GM12878 (cell line): Measurements from ENCODE around the gene LYVE1. TPM values are rescaled to one million over a fixed set of nuclear protein-coding genes. Genes with fewer than 3 reads are reported as not detected.

Experiments
- BACH1 ChIP-seq: fragments of 450-650 bp; IDR thresholded peaks from 2 replicates; pipeline ENCODE4 v1.6.1; 2017; ENCODE audit warnings: mild to moderate bottlenecking, borderline replicate concordance
- BCL11A ChIP-seq: IDR thresholded peaks from 2 replicates; pipeline ENCODE4 v1.6.1; 2011; ENCODE audit warnings: low read depth, low read length
- BCL3 ChIP-seq: IDR thresholded peaks from 2 replicates; pipeline ENCODE4 v1.6.1; 2011; ENCODE audit warnings: borderline replicate concordance, low read depth, mild to moderate bottlenecking, moderate library complexity, low read length; ENCODE audit not compliant: insufficient read depth, poor library complexity, severe bottlenecking
- BHLHE40 ChIP-seq, 2 experiments: fragments of 450-650 bp in 1 of 2; IDR thresholded peaks; 2 replicates each; pipeline ENCODE4 v1.6.1; 2011 to 2017; ENCODE audit warnings: low read depth in 2 of 2, borderline replicate concordance in 1 of 2, improper control_type of control experiment in 1 of 2, low read length in 1 of 2, mild to moderate bottlenecking in 1 of 2
- CBFB ChIP-seq: IDR thresholded peaks from 2 replicates; pipeline ENCODE4 v1.6.1; 2016; ENCODE audit warnings: antibody characterized with exemption, low read depth
- CEBPZ ChIP-seq: fragments of 150-350 bp; IDR thresholded peaks from 2 replicates; pipeline ENCODE4 v1.6.1; 2016; ENCODE audit warnings: low read depth, low read length
- EED ChIP-seq: sonication (generic); IDR thresholded peaks from 2 replicates; pipeline ENCODE4 v1.6.1; 2016; ENCODE audit warnings: antibody characterized with exemption, low read depth
- EGR1 ChIP-seq, 2 experiments: IDR thresholded peaks; 1 replicate in 1 of 2; 2 replicates in 1 of 2; pipeline ENCODE4 v1.6.1; 2011 to 2012; ENCODE audit warnings: low read depth in 2 of 2, low read length in 2 of 2, borderline replicate concordance in 1 of 2, mild to moderate bottlenecking in 1 of 2, moderate library complexity in 1 of 2
- HSF1 ChIP-seq: fragments of 150-350 bp; IDR thresholded peaks from 2 replicates; pipeline ENCODE4 v1.6.1; 2014; ENCODE audit warnings: mild to moderate bottlenecking, low read depth, low read length
- POLR2AphosphoS5 ChIP-seq: IDR thresholded peaks from 2 replicates; pipeline ENCODE4 v1.6.1; 2011; ENCODE audit warnings: mild to moderate bottlenecking, low read length, inconsistent platforms
- RB1 ChIP-seq: fragments of 450-650 bp; formaldehyde crosslinking; IDR thresholded peaks from 2 replicates; pipeline ENCODE4 v1.6.1; 2017; ENCODE audit warnings: mild to moderate bottlenecking, borderline replicate concordance
- RBBP5 ChIP-seq: fragments of 200-600 bp; sonication (generic); conservative IDR thresholded peaks from 2 replicates; pipeline ENCODE4 v1.6.1; 2016
- STAT1 ChIP-seq: fragments of 450-650 bp; conservative IDR thresholded peaks from 2 replicates; pipeline ENCODE4 v1.6.1; 2014; ENCODE audit warnings: antibody characterized with exemption, mild to moderate bottlenecking
- USF1 ChIP-seq: IDR thresholded peaks from 2 replicates; pipeline ENCODE4 v1.6.1; 2011; ENCODE audit warnings: borderline replicate concordance, low read depth, mild to moderate bottlenecking, moderate library complexity, mixed read lengths, low read length; ENCODE audit not compliant: insufficient read depth; ENCODE audit errors: extremely low read length
- WRNIP1 ChIP-seq: IDR thresholded peaks from 2 replicates; pipeline ENCODE4 v1.6.1; 2011; ENCODE audit warnings: low read depth, low read length, improper control_type of control experiment, borderline replicate concordance
- ZBTB40 ChIP-seq: fragments of 450-650 bp; IDR thresholded peaks from 2 replicates; pipeline ENCODE4 v1.6.1; 2016; ENCODE audit warnings: mild to moderate bottlenecking, moderate library complexity, borderline replicate concordance
- ZNF274 ChIP-seq: IDR thresholded peaks from one replicate; pipeline ENCODE4 v1.8.0; 2011; ENCODE audit not compliant: insufficient read length, insufficient read depth
- polyA plus RNA-seq, 11 experiments: library from polyadenylated mRNA; depleted of rRNA in 4 of 11; unstranded in 6 of 11; stranded (reverse) in 5 of 11; fragments of >200 nt; fragmentation: Nextera tagmentation in 4 of 11; fragmentation: Illumina TruSeq in 1 of 11; extraction: Ambion mirVana in 4 of 11; extraction: Trizol in 1 of 11; gene quantifications; 1 replicate in 1 of 11; 2 replicates in 10 of 11; pipeline versions ENCODE4 v1.2.1 to v1.2.3, GENCODE V29; 2011 to 2016; ENCODE audit warnings: inconsistent platforms in 2 of 11, missing spikeins in 2 of 11, low read depth in 1 of 11
- total RNA-seq, 4 experiments: library from RNA; depleted of rRNA in 3 of 4; stranded (reverse); fragments of >200 nt in 3 of 4; fragmentation: Illumina TruSeq in 1 of 4; extraction: Trizol in 1 of 4; gene quantifications; 2 replicates each; pipeline versions ENCODE4 v1.2.1 to v1.2.3, GENCODE V29; 2013 to 2021

LYVE1 gene
- total and polyA plus RNA-seq, 10 of the 15 experiments (the other 5 are each of a cell fraction or from before 2014, with no cell fraction given) = 0.15 TPM; not detected in 9

GRCh38 chr11:10526974-10527918, 41.2 kb downstream of the LYVE1 start (continued):
- TF ChIP-seq USF1 (no peak), ZNF274 (no peak), BCL3 (peak; percentile 75), RB1 (no peak), HSF1 (no peak), EED (peak; percentile 82), BHLHE40 (IDR thresholded peaks at IDR 0.05; ENCODE audit: borderline replicate concordance in 1 of 2, low read depth in 2 of 2, low read length in 1 of 2) (no peak), STAT1 (no peak), WRNIP1 (no peak), RBBP5 (no peak), BCL11A (peak; percentile 64; the same call in 1 of the 2 replicates), ZBTB40 (no peak), CBFB (no peak), POLR2AphosphoS5 (no peak), BACH1 (no peak), CEBPZ (no peak), EGR1 (IDR thresholded peaks at IDR 0.05; ENCODE audit: borderline replicate concordance in 1 of 2, low read depth in 2 of 2, low read length in 2 of 2) (no peak)
